A673 (cell line): ENCODE data around the gene UTS2R. TPM values are rescaled to one million over a fixed set of nuclear protein-coding genes. Genes with fewer than 3 reads are reported as not detected.

Source experiments
- BruUV-seq: library from RNA; stranded (reverse); fragments of 400-500 nt; replicated peaks from 2 replicates; lab custom pipeline; 2021; lab: Mats Ljungman, UMichigan
- CTCF ChIA-PET: fragments of 300-600 bp; sonication (Branson Sonifier 250); formaldehyde crosslinking; loops from one replicate; lab custom pipeline; 2022; ENCODE audit warnings: antibody characterized with exemption; lab: Charles Lee
- POLR2A ChIA-PET: fragments of 300-600 bp; sonication (Branson Sonifier 250); formaldehyde crosslinking; loops from one replicate; lab custom pipeline; 2022; ENCODE audit warnings: antibody characterized with exemption; ENCODE audit not compliant: low non-redundant PET; lab: Charles Lee
- DNase-seq: peaks from one replicate; pipeline ENCODE4 v3.0.0-alpha.2; 2015; ENCODE audit warnings: low spot score
- H3K27ac ChIP-seq: fragments of 200-600 bp; sonication (generic); 2 replicates; pipeline ENCODE4 v1.5.1; 2016; ENCODE audit warnings: mixed run types, low read depth, mild to moderate bottlenecking, mixed read lengths, antibody characterized with exemption, low read length; ENCODE audit not compliant: poor library complexity, severe bottlenecking
- H3K27me3 ChIP-seq: fragments of 200-600 bp; sonication (generic); replicated peaks from 2 replicates; pipeline ENCODE4 v1.6.1; 2017; ENCODE audit warnings: mixed run types, low read depth, mild to moderate bottlenecking, mixed read lengths, antibody characterized with exemption, low read length; ENCODE audit not compliant: insufficient read depth, poor library complexity
- H3K36me3 ChIP-seq: fragments of 200-600 bp; sonication (generic); 2 replicates; pipeline ENCODE4 v1.6.1; 2016; ENCODE audit warnings: mixed run types, mild to moderate bottlenecking, mixed read lengths, antibody characterized with exemption, low read length; ENCODE audit not compliant: insufficient read depth, poor library complexity, severe bottlenecking
- H3K4me1 ChIP-seq: fragments of 200-600 bp; sonication (generic); 2 replicates; pipeline ENCODE4 v1.6.1; 2017; ENCODE audit warnings: mixed run types, mild to moderate bottlenecking, mixed read lengths, antibody characterized with exemption, low read length; ENCODE audit not compliant: insufficient read depth, poor library complexity, severe bottlenecking
- H3K4me3 ChIP-seq: fragments of 200-600 bp; sonication (generic); 2 replicates; pipeline ENCODE4 v1.5.1; 2016; ENCODE audit warnings: low read depth, mixed run types, mild to moderate bottlenecking, mixed read lengths, low read length; ENCODE audit not compliant: poor library complexity, severe bottlenecking
- H3K9me3 ChIP-seq: fragments of 200-600 bp; sonication (generic); 2 replicates; pipeline ENCODE4 v1.6.1; 2016; ENCODE audit warnings: mixed run types, low read depth, mild to moderate bottlenecking, mixed read lengths, antibody characterized with exemption, low read length; ENCODE audit not compliant: poor library complexity, severe bottlenecking
- EZH2 ChIP-seq: fragments of 200-600 bp; sonication (generic); IDR thresholded peaks from 2 replicates; pipeline ENCODE4 v1.6.1; 2017; ENCODE audit warnings: borderline replicate concordance, low read depth, mild to moderate bottlenecking, mixed read lengths, antibody characterized with exemption, low read length; ENCODE audit not compliant: poor library complexity, severe bottlenecking
- intact Hi-C: fragments of 100-400 bp; cut with micrococcal nuclease; formaldehyde crosslinking; loops from one replicate; pipeline ENCODE4 v1.10.0; 2022; ENCODE audit not compliant: unreplicated experiment
- total RNA-seq: library from RNA; stranded (reverse); gene quantifications from 2 replicates; pipeline ENCODE4 v1.2.3, GENCODE V29; 2021
- TF ChIP-seq, protein P1 (sequence below): fragments of 300-800, 200-600 bp; sonication (generic); conservative IDR thresholded peaks from 2 replicates; pipeline ENCODE4 v1.5.1; 2017; ENCODE audit warnings: low read depth, mild to moderate bottlenecking, antibody characterized with exemption, low read length, moderate library complexity, mixed read lengths

UTS2R gene
- total RNA-seq, 1 experiment from 2014 or later = 0.58 TPM

DNA sequence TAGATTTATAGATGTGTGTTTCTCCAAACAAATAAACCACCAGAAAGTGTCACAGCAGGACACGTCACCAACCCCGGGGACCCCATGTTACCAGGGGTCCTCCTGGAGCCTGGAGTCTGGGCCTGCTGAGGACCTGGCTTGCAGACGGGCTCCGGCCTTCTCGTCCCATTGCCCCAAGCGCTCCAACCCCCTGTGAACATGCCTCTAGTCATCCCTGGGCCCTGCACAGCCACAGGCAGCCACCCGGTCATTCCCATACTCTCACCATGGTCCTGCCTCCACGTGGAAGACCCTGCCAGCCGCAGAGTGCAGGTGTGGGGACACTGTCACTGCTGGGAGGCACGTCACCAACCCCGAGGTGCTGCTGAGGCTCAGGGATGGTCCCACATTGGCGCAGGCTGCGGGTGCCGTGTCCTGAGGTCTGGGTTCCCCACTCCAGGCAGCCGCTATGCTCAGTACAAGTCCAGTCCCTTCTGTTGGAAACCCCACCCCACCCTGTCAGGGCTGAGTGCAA is 42.5 kb upstream of the UTS2R start:
- CTCF ChIA-PET = no interaction called here
- Histone ChIP-seq H3K4me1 (peaks cover 33% of the 10 kb centered on the region), H3K4me3 (no peak overlapping the region), H3K9me3 (no peaks in the 10 kb centered on the region), H3K36me3 (no peaks in the 10 kb centered on the region), H3K27ac (no peak overlapping the region), H3K27me3 (no peaks in the 10 kb centered on the region)
- POLR2A ChIA-PET = no interaction called here
- BruUV-seq = no TSS peak
- no peak for DNase-seq
- intact Hi-C loops = no loop called here
- TF ChIP-seq, protein P1, sequence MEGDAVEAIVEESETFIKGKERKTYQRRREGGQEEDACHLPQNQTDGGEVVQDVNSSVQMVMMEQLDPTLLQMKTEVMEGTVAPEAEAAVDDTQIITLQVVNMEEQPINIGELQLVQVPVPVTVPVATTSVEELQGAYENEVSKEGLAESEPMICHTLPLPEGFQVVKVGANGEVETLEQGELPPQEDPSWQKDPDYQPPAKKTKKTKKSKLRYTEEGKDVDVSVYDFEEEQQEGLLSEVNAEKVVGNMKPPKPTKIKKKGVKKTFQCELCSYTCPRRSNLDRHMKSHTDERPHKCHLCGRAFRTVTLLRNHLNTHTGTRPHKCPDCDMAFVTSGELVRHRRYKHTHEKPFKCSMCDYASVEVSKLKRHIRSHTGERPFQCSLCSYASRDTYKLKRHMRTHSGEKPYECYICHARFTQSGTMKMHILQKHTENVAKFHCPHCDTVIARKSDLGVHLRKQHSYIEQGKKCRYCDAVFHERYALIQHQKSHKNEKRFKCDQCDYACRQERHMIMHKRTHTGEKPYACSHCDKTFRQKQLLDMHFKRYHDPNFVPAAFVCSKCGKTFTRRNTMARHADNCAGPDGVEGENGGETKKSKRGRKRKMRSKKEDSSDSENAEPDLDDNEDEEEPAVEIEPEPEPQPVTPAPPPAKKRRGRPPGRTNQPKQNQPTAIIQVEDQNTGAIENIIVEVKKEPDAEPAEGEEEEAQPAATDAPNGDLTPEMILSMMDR = no peak
- TF ChIP-seq EZH2 = no peak

DNA sequence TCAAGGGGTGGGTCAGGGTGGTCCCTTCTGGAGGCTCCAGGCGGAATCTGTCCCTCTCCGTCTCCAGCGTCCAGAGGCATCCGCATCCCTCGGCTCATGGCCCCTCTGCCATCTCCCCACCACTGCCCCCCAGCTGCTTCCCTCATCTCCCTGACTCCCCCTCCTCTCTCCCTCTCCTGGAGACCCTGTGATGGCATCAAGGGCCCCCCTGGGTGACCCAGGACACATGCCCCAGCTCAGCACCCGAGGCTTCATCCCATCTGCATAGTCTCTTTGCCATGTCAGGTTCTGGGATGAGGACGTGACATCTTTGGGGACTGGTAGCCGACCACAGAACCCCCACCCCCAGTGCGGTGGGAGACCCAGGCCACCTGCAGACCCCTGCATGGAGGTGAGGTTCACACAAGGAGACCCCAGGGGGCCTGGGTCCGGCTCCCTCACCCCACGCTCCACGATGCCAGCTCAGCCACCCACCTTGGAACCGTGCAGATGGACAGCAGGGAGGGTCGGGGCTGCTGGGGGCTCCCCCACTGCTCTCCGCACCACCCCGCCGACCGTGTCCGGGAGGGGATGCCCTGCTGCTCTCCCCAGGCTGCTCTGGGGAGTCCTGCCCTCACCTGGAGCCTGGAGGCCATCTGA is 41.8 kb upstream of the UTS2R start:
- H3K4me1 ChIP-seq = peaks cover 40% of the 10 kb centered on the region
- no peak overlapping the region for H3K4me3 ChIP-seq
- no TSS peak for BruUV-seq
- POLR2A ChIA-PET = no interaction called here
- H3K27me3 ChIP-seq = no peaks in the 10 kb centered on the region
- no peak for DNase-seq
- CTCF ChIA-PET = no interaction called here
- H3K36me3 ChIP-seq = no peaks in the 10 kb centered on the region
- no peak overlapping the region for H3K27ac ChIP-seq
- H3K9me3 ChIP-seq = no peaks in the 10 kb centered on the region
- intact Hi-C loops = no loop called here
- no peak for TF ChIP-seq EZH2
- TF ChIP-seq, protein P1 = no peak

DNA sequence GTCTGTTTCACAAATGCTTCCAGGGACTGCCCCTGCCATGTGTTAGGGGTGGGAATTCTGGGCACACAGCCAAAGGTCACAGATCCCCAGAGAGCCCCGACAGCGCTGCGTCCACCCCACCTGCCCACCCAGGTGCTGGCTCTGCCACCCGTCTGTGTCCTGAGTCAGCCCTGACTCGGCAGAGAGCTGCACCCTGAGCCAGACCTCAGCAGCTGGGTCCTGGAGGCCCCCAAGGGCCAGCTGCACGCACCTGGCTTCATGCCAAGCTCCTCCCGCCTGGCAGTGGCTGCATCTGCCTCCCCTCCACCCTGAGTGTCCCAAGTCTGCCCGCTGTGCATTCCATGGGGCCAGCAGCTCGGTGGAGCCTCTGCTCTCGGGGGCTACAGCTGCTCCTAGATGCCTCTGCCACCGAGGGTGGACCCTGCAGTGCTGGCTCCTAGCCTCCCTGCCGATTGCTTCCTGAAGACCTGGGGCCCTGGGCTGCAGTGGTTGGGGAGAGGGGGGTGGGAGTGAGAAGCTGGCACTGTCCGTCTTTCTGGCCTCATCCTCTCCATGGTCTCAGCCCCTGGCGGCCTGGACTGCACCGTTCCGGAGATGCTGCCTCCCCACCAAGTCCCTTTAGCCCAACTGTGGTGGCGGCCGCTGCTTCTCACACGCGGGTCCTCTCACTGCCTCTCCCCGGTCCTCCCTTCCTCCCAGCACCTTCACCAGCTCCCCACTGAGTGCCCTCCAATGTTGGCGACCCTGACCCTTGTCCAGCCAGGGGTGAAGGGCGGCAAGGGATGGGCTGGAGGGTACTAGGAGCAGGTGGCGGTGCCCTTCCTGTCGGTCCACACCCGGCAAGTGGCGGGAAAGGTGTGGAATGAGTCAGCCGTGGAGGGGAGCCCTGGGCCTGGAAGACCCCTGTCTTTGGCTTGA is 41.0 kb upstream of the UTS2R start:
- TF ChIP-seq EZH2 = no peak
- TF ChIP-seq, protein P1 = no peak
- Histone ChIP-seq H3K27ac (no peak overlapping the region), H3K4me1 (peaks cover 42% of the 10 kb centered on the region), H3K27me3 (no peaks in the 10 kb centered on the region), H3K9me3 (no peaks in the 10 kb centered on the region), H3K4me3 (no peak overlapping the region), H3K36me3 (no peaks in the 10 kb centered on the region)
- BruUV-seq = no TSS peak
- peak; percentile 64 for DNase-seq
- ChIA-PET CTCF (no interaction called here), POLR2A (no interaction called here)
- intact Hi-C loops = no loop called here
